Measurements from ENCODE around the gene KPNA5. TPM values are rescaled to one million over a fixed set of nuclear protein-coding genes. Genes with fewer than 3 reads are reported as not detected.
"Not testable (repeated sequence)": the region's sequence is repeated elsewhere in the genome, so short reads cannot be mapped to it uniquely, and the experiment has no call there.

KPNA5 gene
- total and polyA plus RNA-seq, 3 donors from 2014 or later = 23.4 to 50.3 (median 32.8) TPM

DNA sequence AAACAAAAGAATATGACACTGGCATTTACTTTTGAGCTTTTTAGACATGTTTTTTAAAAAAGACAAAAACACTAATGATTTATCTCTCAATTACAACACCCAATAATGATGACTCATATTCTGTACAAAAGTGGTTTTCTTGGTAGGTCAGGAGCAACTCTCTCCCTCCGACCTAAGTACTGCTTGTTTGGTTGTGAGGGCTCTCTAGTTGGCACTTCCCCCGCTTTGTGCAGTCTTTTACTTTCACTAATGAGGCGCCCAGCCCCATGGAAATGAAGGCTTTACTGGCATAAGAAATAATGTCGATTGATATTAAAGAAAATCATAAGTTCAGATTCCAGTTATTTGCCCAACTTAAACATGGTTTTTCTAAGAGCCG, 1.3 kb downstream of the KPNA5 start:
- intact Hi-C loops (cut with DNase I; ENCODE audit: low total_unique reads) = no loop called here
- Histone ChIP-seq H3K9me3 (no peaks in the 10 kb centered on the region), H3K36me3 (ENCODE audit: low read depth, missing control alignments) (no peaks in the 10 kb centered on the region), H3K4me1 (peaks cover 5% of the 10 kb centered on the region), H3K27me3 (no peaks in the 10 kb centered on the region), H3K27ac (no peak overlapping the region), H3K4me3 (peak overlapping the region; percentile 88 to 92)
- WGBS, 2 donors = 46 to 55% methylated on average over 5 of the region's 5 CpGs
- DNase-seq = no peak
- TF ChIP-seq, protein P1, sequence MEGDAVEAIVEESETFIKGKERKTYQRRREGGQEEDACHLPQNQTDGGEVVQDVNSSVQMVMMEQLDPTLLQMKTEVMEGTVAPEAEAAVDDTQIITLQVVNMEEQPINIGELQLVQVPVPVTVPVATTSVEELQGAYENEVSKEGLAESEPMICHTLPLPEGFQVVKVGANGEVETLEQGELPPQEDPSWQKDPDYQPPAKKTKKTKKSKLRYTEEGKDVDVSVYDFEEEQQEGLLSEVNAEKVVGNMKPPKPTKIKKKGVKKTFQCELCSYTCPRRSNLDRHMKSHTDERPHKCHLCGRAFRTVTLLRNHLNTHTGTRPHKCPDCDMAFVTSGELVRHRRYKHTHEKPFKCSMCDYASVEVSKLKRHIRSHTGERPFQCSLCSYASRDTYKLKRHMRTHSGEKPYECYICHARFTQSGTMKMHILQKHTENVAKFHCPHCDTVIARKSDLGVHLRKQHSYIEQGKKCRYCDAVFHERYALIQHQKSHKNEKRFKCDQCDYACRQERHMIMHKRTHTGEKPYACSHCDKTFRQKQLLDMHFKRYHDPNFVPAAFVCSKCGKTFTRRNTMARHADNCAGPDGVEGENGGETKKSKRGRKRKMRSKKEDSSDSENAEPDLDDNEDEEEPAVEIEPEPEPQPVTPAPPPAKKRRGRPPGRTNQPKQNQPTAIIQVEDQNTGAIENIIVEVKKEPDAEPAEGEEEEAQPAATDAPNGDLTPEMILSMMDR (IDR thresholded peaks at IDR 0.05) = no peak
- no peak for TF ChIP-seq POLR2A (IDR thresholded peaks at IDR 0.05)

DNA sequence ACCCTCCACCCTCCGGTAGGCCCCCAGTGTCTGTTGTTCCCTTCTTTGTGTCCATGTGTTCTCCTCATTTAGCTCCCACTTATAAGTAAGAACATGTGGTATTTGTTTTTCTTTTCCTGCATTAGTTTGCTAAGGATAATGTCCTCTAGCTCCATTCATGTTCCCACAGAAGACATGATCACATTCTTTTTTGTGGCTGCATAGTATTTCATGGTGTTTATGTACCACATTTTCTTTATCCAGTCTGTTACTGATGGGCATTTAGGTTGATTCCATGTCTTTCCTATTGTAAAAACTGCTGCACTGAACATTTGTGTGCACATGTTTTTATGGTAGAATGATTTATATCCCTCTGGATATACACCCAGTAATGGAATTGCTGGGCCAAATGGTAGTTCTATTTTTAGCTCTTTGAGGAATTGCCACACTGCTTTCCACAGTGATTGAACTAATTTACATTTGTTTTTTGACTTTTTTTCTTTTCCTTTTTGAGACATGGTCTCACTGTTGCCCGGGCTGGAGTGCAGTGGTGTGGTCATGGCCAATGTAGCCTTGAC, 4.5 kb downstream of the KPNA5 start:
- Histone ChIP-seq H3K27ac (no peak overlapping the region), H3K36me3 (ENCODE audit: low read depth, missing control alignments) (no peaks in the 10 kb centered on the region), H3K9me3 (no peaks in the 10 kb centered on the region), H3K4me3 (no peak overlapping the region), H3K4me1 (peaks cover 5% of the 10 kb centered on the region), H3K27me3 (no peaks in the 10 kb centered on the region)
- no peak for TF ChIP-seq POLR2A (IDR thresholded peaks at IDR 0.05)
- TF ChIP-seq, protein P1 (IDR thresholded peaks at IDR 0.05) = no peak
- WGBS, 2 donors = 86 to 99% methylated on average over 2 of the region's 2 CpGs
- intact Hi-C loops (cut with DNase I; ENCODE audit: low total_unique reads) = no loop called here
- DNase-seq = no peak

DNA sequence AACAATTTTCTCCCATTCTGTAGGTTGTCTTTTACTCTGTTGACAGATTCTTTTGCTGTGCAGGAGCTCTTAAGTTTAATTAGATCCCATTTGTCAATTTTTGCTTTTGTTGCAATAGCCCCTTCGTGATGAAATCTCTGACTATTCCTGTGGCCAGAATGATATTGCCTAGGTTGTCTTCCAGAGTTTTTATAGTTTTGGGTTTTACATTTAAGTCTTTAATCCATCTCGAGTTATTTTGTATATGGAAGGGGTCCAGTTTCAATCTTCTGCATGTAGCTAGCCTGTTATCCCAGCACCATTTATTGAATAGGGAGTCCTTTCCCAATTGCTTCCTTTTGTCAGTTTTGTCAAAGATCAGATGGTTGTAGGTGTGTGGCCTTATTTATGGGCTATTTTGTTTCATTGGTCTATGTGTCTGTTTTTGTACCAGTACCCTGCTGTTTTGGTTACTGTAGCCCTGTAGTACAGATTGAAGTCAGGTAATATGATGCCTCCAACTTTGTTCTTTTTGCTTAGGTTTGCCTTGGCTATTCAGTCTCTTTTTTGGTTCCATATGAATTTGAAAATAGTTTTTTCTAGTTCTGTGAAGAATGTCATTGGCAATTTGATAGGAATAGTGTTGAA, 5.6 kb downstream of the KPNA5 start:
- H3K27ac ChIP-seq; H3K9me3 ChIP-seq; H3K4me1 ChIP-seq; H3K4me3 ChIP-seq; H3K36me3 ChIP-seq (ENCODE audit: low read depth, missing control alignments); DNase-seq; intact Hi-C loops (cut with DNase I; ENCODE audit: low total_unique reads); H3K27me3 ChIP-seq: not testable (repeated sequence)
- WGBS, 2 donors = 83 to 89% methylated on average over 2 of the region's 2 CpGs

DNA sequence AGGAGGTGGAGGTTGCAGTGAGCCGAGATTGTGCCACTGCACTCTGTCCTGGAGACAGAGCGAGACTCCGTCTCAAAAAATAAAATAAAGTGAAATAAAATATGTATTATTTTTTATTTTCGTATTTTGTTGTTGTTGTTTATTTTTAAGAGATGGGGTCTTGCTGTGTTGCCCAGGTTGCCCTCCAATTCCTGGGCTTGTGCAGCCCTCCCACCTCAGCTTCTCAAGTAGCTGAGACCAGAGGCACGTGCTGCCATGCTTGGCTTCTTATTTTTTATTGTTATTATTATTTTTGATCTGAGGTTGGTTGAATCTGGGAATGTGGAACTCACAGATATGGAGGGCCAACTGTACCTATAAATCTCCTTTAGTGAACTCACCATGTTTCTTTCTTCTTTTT, 10.1 kb downstream of the KPNA5 start:
- no peaks in the 10 kb centered on the region for H3K4me1 ChIP-seq
- no peaks in the 10 kb centered on the region for H3K36me3 ChIP-seq (ENCODE audit: low read depth, missing control alignments)
- intact Hi-C loops (cut with DNase I; ENCODE audit: low total_unique reads) = no loop called here
- TF ChIP-seq, protein P1 (IDR thresholded peaks at IDR 0.05) = no peak
- TF ChIP-seq POLR2A (IDR thresholded peaks at IDR 0.05) = no peak
- WGBS, 2 donors = 90 to 96% methylated on average over 5 of the region's 5 CpGs
- H3K27ac ChIP-seq = no peak overlapping the region
- DNase-seq = no peak
- no peak overlapping the region for H3K4me3 ChIP-seq
- H3K9me3 ChIP-seq = no peaks in the 10 kb centered on the region
- no peaks in the 10 kb centered on the region for H3K27me3 ChIP-seq

DNA sequence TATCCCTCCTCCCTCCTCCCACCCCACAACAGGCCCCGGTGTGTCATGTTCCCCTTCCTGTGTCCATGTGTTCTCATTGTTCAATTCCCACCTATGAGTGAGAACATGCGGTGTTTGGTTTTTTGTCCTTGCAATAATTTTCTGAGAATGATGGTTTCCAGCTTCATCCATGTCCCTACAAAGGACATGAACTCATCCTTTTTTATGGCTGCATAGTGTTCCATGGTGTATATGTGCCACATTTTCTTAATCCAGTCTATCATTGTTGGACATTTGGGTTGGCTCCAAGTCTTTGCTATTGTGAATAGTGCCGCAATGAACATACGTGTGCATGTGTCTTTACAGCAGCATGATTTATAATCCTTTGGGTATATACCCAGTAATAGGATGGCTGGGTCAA, 11.9 kb downstream of the KPNA5 start:
- intact Hi-C loops (cut with DNase I; ENCODE audit: low total_unique reads); H3K4me3 ChIP-seq; H3K9me3 ChIP-seq; H3K4me1 ChIP-seq; H3K27ac ChIP-seq; H3K27me3 ChIP-seq; H3K36me3 ChIP-seq (ENCODE audit: low read depth, missing control alignments); DNase-seq: not testable (repeated sequence)
- WGBS, 2 donors = 91 to 98% methylated on average over 4 of the region's 4 CpGs

DNA sequence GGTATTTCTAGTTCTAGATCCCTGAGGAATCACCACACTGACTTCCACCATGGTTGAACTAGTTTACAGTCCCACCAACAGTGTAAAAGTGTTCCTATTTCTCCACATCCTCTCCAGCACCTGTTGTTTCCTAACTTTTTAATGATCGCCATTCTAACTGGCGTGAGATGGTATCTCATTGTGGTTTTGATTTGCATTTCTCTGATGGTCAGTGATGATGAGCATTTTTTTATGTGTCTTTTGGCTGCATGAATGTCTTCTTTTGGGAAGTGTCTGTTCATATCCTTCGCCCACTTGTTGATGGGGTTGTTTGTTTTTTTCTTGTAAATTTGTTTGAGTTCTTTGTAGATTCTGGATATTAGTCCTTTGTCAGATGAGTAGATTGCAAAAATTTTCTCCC, 12.3 kb downstream of the KPNA5 start:
- H3K4me3 ChIP-seq; H3K4me1 ChIP-seq; H3K9me3 ChIP-seq; H3K36me3 ChIP-seq (ENCODE audit: low read depth, missing control alignments); H3K27ac ChIP-seq; DNase-seq; H3K27me3 ChIP-seq; intact Hi-C loops (cut with DNase I; ENCODE audit: low total_unique reads): not testable (repeated sequence)
- 98 to 100% methylated on average over 3 of the region's 3 CpGs for WGBS, 2 donors

All from testis (tissue), 3 donors.